HTR-8/SVneo (cell line): ENCODE results near the gene MAST4.
"Not testable (repeated sequence)": the region's sequence is repeated elsewhere in the genome, so short reads cannot be mapped to it uniquely, and the experiment has no call there.

Experiments
- DNase-seq: peaks from one replicate; pipeline ENCODE4 v3.0.0; 2011; ENCODE audit warnings: low spot score, mixed read lengths; ENCODE audit not compliant: insufficient read length
- FAIRE-seq: peaks from 2 replicates; lab custom pipeline; 2011; peaks lifted over from hg19 to GRCh38; lab: Jason Lieb, UNC

Gene MAST4

DNA sequence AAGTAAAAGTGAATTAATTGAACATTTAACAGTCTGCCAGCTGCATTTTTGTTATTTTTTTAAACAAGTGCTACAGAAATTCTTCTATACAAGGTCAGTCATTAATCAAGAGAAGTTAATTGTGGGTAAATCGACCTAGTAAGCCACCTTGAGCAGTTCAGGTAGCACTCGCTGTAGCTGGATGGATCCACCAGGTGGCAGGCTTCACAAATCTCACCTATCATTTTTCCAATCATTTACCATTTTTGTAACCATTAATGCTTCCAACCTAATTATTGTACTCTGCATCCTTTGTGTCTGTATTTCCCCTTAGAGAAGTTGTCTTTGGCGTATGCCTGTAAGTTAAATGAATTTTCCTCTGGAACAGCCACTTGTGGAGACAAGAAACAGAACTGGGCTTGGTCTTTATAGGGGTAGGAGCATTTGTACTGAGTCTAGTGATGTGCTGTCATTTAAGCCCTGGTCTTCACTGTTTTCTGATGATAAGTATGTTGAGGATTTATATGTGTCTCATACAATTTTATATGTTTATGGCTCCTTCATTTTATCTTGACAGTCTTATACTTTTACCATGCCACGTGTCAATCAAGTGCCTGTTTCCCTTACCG, 560.9 kb downstream of the MAST4 start:
- peak; percentile 19 for DNase-seq

DNA sequence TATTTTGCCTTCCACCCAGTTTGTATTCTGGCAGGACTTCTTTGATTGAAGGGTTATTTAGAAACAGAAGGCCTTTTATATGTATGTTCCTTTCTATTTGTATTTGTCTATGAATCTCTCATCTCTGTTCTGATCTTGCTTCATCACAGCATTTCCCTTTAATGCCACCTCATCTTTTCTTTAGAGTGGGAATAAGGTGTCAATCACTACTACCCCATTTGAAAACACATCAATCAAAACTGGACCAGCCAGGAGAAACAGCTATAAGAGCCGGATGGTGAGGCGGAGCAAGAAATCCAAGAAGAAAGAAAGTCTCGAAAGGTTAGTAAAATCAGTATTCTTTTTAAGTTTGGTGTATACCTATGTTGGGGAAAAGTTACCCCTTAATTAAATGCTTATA, 564.1 kb downstream of the MAST4 start:
- DNase-seq (no peak), FAIRE-seq (no peak)

More for the DNA sequence above, 560.9 kb downstream of the MAST4 start:
- no peak for FAIRE-seq

DNA sequence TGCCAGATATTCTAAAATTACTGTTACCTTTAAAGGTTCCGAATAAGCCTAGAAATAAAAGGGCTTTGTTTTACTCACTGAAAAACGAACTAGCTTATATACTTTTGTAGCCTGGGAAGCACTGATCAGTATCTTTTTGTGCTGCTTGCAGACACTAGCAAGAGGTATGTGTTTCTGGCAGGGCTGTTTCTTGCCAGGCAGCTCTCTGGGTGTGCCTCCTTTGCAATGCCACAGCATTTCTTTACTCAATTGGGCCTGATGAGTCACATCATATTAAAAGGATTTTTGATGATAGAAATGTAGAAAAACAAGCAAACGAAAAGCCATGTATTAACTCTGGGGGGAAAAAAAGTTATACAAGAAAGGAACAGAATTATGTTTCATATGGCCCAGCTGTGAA, 564.8 kb downstream of the MAST4 start:
- FAIRE-seq (no peak), DNase-seq (peak; percentile 27)

DNA sequence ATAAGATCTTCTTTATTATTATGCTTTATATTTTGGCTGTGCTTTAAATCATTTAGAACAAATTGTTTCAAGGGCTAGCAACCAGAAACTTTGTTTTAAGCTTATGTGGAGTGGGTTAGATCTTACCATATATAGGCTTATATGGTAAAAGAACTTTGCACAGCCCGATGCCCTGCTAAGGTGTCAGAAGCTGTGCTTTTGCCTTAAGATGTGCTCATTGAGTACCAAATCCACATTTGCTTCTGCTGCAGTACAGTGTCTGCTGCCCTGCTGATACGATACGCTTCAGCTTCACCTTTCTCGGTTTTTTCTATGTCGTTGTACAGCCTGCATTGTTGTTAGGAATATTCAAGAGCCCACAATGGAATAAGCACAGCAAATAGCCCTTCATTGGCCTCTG, 565.6 kb downstream of the MAST4 start:
- DNase-seq (no peak), FAIRE-seq (no peak)

DNA sequence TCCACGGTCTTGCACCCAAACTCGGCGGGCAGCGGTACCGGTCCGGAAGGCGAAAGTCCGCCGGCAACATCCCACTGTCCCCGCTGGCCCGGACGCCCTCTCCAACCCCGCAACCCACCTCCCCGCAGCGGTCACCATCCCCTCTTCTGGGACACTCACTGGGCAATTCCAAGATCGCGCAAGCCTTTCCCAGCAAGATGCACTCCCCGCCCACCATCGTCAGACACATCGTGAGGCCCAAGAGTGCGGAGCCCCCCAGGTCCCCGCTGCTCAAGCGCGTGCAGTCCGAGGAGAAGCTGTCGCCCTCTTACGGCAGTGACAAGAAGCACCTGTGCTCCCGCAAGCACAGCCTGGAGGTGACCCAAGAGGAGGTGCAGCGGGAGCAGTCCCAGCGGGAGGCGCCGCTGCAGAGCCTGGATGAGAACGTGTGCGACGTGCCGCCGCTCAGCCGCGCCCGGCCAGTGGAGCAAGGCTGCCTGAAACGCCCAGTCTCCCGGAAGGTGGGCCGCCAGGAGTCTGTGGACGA, 567.1 kb downstream of the MAST4 start:
- FAIRE-seq (no peak), DNase-seq (no peak)

DNA sequence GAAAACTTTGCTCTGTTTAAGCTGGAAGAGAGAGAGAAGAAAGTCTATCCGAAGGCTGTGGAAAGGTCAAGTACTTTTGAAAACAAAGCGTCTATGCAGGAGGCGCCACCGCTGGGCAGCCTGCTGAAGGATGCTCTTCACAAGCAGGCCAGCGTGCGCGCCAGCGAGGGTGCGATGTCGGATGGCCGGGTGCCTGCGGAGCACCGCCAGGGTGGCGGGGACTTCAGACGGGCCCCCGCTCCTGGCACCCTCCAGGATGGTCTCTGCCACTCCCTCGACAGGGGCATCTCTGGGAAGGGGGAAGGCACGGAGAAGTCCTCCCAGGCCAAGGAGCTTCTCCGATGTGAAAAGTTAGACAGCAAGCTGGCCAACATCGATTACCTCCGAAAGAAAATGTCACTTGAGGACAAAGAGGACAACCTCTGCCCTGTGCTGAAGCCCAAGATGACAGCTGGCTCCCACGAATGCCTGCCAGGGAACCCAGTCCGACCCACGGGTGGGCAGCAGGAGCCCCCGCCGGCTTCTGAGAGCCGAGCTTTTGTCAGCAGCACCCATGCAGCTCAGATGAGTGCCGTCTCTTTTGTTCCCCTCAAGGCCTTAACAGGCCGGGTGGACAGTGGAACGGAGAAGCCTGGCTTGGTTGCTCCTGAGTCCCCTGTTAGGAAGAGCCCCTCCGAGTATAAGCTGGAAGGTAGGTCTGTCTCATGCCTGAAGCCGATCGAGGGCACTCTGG, 567.8 kb downstream of the MAST4 start:
- DNase-seq = no peak
- FAIRE-seq = no peak

DNA sequence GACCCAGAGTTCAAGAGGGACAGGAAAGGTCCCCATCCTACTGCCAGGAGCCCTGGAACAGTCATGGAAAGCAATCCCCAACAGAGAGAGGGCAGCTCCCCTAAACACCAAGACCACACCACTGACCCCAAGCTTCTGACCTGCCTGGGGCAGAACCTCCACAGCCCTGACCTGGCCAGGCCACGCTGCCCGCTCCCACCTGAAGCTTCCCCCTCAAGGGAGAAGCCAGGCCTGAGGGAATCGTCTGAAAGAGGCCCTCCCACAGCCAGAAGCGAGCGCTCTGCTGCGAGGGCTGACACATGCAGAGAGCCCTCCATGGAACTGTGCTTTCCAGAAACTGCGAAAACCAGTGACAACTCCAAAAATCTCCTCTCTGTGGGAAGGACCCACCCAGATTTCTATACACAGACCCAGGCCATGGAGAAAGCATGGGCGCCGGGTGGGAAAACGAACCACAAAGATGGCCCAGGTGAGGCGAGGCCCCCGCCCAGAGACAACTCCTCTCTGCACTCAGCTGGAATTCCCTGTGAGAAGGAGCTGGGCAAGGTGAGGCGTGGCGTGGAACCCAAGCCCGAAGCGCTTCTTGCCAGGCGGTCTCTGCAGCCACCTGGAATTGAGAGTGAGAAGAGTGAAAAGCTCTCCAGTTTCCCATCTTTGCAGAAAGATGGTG, 568.8 kb downstream of the MAST4 start:
- FAIRE-seq (no peak), DNase-seq (no peak)

DNA sequence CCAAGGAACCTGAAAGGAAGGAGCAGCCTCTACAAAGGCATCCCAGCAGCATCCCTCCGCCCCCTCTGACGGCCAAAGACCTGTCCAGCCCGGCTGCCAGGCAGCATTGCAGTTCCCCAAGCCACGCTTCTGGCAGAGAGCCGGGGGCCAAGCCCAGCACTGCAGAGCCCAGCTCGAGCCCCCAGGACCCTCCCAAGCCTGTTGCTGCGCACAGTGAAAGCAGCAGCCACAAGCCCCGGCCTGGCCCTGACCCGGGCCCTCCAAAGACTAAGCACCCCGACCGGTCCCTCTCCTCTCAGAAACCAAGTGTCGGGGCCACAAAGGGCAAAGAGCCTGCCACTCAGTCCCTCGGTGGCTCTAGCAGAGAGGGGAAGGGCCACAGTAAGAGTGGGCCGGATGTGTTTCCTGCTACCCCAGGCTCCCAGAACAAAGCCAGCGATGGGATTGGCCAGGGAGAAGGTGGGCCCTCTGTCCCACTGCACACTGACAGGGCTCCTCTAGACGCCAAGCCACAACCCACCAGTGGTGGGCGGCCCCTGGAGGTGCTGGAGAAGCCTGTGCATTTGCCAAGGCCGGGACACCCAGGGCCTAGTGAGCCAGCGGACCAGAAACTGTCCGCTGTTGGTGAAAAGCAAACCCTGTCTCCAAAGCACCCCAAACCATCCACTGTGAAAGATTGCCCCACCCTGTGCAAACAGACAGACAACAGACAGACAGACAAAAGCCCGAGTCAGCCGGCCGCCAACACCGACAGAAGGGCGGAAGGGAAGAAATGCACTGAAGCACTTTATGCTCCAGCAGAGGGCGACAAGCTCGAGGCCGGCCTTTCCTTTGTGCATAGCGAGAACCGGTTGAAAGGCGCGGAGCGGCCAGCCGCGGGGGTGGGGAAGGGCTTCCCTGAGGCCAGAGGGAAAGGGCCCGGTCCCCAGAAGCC, 569.6 kb downstream of the MAST4 start:
- FAIRE-seq (no peak), DNase-seq (no peak)

DNA sequence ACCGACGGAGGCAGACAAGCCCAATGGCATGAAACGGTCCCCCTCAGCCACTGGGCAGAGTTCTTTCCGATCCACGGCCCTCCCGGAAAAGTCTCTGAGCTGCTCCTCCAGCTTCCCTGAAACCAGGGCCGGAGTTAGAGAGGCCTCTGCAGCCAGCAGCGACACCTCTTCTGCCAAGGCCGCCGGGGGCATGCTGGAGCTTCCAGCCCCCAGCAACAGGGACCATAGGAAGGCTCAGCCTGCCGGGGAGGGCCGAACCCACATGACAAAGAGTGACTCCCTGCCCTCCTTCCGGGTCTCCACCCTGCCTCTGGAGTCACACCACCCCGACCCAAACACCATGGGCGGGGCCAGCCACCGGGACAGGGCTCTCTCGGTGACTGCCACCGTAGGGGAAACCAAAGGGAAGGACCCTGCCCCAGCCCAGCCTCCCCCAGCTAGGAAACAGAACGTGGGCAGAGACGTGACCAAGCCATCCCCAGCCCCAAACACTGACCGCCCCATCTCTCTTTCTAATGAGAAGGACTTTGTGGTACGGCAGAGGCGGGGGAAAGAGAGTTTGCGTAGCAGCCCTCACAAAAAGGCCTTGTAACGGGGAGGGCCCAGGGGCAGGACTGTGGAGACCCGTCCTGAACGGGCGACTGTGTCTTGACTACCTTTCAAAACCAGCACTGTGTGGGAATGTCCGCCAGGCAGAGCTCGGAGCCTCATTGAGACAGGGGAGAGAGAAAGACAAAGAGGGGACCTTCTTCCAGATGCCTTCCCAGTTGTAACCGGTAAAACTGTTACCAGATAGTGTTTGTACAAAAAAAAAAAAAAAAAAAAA, 570.5 kb downstream of the MAST4 start:
- DNase-seq (no peak), FAIRE-seq (no peak)

DNA sequence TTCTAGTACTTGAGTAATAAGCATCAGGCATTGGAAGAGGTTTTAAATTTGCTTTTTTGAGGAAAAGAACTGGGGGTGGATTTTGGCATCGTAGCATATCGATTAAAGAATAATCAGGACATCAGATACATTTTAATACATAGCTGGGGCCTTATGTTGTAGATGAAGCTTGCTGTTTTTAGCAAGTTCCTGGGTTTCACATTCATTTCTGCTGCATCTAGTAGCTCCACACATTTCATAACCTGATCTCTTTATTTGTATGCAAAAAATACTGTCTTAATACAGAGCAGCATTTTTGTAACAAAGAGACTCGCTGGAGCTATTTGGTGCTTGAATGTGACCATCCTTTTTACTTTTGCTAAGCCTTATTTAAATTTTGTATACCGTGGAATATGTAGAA, 571.9 kb downstream of the MAST4 start:
- no peak for FAIRE-seq

DNA sequence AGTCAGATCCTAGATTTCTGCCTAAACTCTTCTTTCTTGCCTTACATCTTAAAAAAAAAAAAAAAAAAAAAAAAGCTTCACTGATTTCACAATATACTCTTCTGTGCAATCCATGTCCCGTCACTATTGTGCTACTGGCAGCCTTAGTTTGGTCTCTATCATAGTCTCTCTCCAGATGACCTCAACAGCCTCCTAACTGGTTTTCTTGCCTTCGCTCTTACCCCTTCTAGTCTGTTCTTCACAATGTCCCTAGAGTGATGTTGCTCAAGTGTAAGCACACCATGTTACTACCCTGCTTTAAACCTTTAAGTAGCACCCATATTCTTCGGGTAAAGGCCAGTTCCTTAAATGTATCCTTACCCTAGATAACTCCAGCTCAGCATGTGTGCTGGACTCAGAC, 574.6 kb downstream of the MAST4 start:
- DNase-seq = no peak
- FAIRE-seq = no peak

More for the DNA sequence above, 571.9 kb downstream of the MAST4 start:
- DNase-seq = no peak

DNA sequence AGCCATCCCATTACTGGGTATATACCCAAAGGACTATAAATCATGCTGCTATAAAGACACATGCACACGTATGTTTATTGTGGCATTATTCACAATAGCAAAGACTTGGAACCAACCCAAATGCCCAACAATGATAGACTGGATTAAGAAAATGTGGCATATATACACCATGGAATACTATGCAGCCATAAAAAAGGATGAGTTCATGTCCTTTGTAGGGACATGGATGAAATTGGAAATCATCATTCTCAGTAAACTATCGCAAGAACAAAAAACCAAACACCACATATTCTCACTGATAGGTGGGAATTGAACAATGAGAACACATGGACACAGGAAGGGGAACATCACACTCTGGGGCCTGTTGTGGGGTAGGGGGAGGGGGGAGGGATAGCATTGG, 577.2 kb downstream of the MAST4 start:
- DNase-seq, FAIRE-seq: not testable (repeated sequence)

DNA sequence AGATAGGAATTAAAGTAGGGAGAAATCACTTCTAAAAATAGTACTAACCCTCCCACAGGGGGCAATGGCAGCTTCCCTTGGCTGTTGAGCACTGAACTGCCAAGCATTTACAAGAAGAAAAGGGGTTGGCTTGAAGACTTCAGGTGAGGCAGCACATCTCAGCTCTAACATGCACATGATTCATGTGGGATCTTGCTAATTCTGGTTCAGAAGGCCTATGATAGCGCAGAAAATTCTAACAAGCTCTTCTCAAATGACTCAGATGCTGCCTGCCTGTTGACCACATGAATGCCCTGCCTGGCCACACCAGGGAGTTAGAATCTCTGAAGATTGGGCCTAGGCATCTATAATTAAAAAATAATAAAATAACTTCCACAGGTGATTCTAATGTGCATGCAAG, 577.8 kb downstream of the MAST4 start:
- FAIRE-seq (no peak), DNase-seq (no peak)

DNA sequence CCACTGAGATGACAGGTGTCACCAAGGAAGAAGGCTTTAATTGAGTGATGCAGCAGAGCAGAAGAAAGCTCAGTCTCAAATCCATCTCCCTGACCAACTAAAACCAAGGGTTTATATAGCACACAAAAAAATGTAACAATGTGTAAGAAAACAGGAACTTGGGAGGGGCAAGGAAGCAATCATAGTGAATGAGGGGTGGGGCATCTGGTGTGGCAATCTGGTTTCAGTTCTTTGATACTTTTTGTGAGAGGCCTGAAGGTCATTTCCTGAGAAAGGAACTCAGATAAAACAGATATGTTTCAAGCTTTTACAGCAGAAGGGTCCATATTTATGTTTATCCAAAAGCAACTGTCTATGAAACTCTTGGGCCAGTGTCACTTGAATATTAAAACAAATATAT, 580.7 kb downstream of the MAST4 start:
- DNase-seq = no peak
- FAIRE-seq = no peak

DNA sequence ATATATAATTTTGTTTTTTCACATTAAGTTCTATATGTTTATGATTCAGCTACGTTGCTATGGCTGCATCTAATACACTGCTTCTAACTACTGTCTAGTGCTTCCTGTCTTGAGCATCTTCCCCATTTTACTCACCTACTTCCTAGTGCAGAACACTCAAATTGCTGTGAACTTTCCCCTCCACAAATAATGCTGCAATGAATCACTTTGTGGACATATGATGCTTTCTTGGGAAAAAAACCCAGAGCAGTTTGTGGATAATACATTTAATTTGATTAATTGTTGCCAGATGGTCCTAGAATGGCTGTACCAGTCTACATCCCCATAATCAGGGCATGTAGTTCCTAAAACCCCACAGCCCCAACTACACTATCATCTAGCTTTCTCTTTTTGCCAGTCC, 581.9 kb downstream of the MAST4 start:
- DNase-seq (no peak), FAIRE-seq (no peak)

DNA sequence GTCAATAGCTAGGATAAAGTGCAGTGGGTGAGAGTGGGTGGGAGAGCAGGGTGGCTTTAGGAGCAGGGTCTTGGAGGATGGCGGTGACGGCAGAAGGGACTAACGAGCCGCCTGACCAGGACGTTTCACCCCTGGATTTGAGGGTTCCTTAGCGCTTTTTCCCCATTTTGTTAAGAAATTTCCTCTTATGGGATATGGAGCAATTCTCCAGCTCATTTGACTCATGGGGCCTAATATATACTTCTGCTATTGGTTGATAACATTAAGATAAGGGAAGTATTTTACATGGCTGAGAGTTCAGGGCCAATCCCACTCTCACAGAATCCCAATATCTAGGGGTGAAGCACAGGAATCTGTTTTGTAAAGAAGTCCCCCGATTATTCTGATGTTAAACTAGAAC, 582.8 kb downstream of the MAST4 start:
- DNase-seq (no peak), FAIRE-seq (no peak)

DNA sequence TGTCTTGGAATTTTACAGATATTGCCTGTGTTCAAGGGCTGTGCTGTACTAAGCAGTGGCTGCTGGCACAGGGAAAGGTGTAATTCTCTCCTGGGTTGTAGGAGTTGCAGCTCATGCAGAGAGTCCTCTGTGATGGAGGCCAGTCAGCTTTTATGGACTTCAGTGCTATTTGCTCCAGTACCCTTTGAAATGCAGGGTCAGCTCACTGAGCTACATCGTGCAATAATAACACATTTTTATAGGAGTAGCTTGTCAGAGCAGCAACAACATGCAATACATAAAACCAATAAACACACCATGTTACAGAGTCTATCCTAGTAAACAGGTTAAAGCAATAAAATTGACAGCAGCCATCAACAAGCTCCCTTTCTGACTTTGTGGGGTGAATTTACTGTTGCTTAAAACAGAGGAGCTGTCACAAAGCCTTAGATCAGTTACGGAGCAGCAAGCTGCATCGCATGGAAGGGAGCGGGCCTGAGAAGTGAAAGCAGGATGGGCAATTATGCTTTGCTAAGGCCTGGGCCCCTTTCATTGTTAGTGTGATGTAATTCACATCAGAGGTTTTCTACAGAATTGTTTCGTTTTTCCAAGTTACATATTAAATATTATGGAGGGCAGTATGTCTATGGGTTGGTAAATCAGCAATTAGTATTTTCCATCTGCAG, 583.6 kb downstream of the MAST4 start:
- DNase-seq (no peak), FAIRE-seq (no peak)

DNA sequence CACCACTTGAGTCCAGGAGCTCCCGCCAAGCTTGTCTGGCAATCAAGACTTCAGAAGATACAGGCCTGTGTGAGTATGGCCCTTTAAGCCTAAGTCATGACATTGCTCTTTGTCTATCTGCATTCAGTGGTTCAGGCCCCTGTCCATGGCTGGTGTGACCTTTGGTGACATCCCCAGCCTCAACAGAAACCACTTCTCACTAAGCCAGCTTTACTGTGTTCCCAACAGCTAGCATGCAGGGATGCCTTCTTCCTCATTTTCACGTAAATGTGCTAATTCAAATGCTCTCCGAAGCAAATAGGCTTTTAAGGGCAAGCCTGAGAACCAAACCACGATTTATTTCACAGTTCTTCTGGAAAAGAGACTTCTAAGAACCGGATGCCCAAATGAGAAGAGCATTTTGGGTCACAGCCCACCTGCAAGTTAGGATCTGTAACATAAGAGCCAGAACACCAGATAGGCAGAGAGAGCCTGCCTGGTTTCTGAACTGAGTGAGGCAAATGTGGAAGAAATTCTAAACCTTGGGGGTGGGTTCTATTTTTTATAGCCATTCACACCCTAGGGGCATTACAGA, 585.5 kb downstream of the MAST4 start:
- FAIRE-seq = no peak
- DNase-seq = no peak
